Daoy (cell line): ENCODE results near the gene SLF2. TPM values are rescaled to one million over a fixed set of nuclear protein-coding genes. Genes with fewer than 3 reads are reported as not detected.

Experiments used
- DNase-seq: peaks from one replicate; pipeline ENCODE4 v3.0.0-alpha.2; 2015; ENCODE audit warnings: low read depth
- total RNA-seq: library from RNA; depleted of rRNA; stranded (reverse); fragments of >200 nt; shearing (Covaris generic); gene quantifications from 2 replicates; pipeline ENCODE4 v1.2.3, GENCODE V29; 2014

SLF2 gene
- total RNA-seq, 1 experiment from 2014 or later = 16.6 TPM

DNA sequence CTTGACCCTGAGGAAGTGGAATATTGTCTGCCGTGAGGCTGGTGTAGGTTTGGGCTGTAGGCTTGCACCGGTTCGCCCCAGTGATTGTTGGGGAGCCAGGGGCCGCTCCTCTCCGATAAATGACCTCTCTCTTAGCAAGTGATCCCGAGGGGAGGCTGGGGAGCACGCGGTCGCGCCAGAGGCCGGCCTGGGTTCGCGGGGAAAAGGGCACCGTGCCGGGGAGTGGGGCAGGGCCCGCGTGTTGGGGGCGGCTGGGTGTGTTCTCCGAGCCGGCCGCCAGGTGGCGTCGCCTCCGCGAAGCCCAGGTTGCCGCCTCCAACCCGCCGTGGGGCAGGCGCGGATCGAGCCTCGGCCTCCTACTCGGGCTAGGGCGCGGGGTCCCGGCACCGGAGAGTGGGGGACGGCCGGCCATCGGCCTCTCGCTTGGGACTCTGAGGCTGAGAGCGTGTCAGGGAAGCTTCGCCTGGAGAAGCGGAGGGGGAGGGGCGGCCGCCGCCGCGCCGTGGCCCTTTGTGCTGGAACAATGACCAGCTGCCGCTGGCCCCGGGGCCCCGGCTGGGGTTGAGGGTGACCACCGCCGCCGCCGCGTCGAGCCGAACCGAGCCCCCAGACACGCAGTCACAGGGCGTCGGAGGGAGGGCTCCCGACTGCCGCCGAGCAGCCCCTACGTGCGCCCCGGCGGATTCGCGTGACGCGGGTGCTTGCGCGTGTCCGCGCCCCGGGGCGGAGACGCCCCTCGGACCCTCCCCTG, 86.4 kb downstream of the SLF2 start:
- DNase-seq = peak; percentile 71

DNA sequence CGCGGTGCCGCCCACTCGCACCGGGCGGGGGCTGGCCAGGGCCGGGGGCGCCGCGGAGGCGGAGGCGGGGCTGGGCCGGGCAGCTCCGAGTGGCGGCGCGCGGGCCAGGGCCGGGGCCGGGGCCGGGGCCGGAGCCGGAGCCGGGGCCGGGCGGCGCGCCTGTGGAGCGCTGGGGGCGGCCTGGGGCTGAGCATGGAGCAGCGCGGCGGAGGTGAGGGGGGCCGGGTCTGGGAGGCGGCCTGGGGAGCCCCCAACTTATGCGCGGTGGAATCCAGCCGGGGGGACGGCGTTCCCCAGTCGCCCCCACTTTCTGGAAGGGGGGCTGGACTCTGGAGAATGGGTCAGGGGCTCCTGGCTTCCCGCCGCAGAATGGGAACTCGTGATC, 87.0 kb downstream of the SLF2 start, which contains the start of gene LZTS2:
Gene LZTS2 (plus strand): TSS at position 67 of the 385 bp plus-strand sequence. CDS start 2,731 bp downstream, outside the sequence.
- DNase-seq = no peak

DNA sequence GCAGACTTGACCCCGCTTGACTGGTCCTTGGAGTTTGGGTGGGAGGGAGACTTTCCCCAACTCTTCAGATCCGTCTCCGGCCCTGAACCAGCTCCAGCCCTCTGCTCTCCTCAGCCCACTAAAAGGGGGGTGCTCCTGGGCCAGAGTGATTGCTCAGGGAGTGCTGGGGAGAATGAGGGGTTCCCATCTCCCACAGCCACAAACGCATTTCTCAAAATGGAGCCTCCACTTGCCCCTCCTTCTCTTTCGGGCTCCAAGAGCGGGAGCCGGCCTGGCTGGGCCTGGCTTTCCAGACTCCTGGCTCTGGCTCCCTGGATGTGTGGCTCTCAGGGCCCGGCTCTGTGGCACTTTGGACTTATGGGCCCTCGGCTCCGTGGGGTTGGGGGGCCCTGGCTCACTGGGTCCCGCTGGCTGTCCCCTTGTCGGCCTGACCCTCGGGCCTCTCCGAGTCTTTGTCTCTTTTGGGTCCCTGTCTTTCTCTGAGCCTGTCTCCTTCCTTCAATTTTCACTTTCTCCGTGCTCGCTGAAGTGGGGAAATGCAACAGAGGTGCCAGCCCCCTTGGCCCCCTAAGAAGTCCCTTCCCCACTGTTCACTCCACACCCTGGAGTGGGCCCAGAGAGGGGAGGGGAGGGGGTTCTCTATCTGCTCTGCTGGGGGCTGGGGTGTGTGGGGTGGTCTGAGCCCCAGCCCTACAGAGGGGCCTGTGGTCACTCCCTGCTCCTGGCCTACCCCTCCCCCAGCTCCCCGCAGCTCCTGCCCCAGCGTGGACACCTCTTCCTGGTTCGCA, 87.6 kb downstream of the SLF2 start:
- DNase-seq = peak; percentile 33

DNA sequence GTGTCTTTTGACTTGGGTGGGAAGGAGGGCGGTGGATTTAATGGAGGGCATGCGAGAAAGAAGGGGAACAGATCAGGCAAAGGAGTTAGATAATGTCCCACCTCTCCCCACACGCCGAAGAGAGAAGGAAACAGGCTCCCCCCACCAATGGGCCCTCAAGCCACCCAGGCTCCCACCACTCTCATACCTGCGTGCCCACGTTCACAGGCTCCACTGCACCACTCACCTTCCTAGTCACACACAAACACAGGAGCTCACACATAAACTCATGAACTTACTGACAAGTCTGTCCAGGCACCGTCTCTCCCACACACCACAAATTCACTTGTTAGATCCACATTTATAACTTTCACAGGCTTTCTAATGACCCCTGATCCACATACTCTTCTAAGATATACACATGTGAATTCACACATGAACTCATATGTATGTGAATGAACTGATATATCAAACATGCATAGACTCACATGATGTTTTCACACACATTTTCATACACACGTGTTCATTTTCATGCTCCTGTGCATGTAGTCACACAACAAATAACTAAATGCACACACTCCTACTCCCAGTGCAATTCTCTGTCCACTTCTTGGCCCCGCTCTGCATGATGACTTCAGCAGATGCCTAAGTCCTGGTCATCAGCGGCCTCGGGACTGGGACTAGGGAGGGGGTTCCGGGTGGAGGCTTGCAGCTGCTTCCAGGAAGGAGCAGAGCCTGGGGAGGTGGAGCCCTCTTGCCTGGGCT, 88.3 kb downstream of the SLF2 start:
- DNase-seq = peak; percentile 61

DNA sequence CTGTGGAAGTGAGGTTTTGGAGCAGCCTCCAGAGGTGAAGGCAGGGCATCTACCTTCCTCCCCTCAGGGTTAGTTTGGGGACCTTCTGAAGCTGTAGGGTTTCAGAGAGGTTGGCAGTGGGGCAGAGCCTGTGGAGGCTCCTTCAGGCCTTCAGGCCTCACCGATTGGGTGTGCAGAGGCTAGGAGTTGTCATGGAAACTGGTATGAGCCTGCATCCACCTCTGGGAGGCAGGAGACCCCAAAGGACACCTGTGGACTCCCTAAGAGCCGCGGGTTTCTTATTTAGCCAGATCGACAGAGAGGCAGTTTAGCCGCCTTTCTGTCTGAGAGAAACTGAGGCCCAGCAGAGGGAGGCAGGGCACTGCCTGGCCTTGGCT, 88.9 kb downstream of the SLF2 start:
- DNase-seq = no peak

DNA sequence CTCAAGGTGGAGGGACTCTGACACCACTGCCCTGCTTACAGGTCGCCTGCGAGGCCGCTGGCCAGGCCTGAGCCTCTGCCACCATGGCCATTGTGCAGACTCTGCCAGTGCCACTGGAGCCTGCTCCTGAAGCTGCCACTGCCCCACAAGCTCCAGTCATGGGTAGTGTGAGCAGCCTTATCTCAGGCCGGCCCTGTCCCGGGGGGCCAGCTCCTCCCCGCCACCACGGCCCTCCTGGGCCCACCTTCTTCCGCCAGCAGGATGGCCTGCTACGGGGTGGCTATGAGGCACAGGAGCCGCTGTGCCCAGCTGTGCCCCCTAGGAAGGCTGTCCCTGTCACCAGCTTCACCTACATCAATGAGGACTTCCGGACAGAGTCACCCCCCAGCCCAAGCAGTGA, 89.7 kb downstream of the SLF2 start:
- DNase-seq = no peak

DNA sequence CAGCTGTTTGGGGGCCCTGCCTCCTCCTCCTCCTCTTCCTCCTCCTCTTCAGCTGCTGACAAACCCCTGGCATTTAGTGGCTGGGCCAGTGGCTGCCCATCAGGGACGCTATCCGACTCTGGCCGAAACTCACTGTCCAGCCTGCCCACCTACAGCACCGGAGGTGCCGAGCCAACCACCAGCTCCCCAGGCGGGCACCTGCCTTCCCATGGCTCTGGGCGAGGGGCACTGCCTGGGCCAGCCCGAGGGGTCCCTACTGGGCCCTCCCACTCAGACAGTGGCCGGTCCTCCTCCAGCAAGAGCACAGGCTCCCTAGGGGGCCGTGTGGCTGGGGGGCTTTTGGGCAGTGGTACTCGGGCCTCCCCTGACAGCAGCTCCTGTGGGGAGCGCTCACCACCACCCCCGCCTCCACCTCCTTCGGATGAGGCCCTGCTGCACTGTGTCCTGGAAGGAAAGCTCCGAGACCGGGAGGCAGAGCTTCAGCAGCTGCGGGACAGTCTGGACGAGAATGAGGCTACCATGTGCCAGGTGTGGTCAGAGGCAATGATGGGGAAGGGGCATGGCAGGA, 91.0 kb downstream of the SLF2 start:
- DNase-seq = no peak

DNA sequence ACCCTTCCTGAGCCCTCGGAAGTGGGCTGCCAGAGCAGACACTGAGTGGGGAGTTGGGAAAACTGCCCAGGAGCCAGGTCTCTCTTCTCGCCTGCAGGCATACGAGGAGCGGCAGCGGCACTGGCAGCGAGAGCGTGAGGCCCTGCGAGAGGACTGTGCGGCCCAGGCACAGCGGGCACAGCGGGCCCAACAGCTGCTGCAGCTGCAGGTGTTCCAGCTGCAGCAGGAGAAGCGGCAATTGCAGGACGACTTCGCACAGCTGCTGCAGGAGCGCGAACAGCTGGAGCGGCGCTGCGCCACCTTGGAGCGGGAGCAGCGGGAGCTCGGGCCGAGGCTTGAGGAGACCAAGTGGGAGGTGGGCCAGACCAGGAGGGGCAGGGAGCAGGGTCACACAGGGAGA, 92.6 kb downstream of the SLF2 start:
- no peak for DNase-seq

DNA sequence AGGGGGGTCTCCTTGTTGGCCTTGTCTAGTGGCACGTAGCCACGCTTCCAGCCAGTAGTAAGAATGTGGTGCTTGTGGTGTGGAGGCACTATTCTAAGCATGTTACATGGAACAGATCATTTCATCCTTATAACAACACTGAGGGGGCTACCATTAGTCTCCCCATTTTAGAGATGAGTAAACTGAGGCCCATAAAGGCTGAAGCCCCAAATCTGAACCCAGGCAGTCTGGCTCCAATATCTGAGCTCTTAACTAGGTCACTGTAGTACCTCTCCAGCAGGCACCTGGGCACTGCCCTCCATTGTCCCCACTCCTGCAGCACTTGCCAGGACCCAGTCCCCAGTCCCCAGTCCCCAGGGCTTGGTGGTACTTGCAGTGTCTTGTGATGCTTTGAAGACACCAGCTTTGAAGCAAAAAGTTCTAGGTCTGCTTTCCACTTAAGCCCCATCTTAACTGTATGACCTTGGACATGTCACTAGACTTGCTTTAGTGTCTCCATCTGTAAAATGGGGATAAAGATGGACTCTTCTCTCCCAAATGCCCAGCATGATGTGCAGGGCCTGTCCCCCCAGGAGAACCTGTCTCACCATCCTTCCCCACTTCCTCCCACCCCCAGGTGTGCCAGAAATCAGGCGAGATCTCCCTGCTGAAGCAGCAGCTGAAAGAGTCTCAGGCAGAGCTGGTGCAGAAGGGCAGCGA, 93.3 kb downstream of the SLF2 start:
- no peak for DNase-seq

DNA sequence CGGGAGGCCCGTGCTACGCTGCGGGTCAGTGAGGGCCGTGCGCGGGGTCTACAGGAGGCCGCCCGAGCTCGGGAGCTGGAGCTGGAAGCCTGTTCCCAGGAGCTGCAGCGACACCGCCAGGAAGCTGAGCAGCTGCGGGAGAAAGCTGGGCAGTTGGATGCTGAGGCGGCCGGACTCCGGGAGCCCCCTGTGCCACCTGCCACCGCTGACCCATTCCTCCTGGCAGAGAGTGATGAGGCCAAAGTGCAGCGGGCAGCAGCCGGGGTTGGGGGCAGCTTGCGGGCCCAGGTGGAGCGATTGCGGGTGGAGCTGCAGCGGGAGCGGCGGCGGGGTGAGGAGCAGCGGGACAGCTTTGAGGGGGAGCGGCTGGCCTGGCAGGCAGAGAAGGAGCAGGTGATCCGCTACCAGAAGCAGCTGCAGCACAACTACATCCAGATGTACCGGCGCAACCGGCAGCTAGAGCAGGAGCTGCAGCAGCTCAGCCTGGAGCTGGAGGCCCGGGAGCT, 93.9 kb downstream of the SLF2 start:
- DNase-seq = no peak

DNA sequence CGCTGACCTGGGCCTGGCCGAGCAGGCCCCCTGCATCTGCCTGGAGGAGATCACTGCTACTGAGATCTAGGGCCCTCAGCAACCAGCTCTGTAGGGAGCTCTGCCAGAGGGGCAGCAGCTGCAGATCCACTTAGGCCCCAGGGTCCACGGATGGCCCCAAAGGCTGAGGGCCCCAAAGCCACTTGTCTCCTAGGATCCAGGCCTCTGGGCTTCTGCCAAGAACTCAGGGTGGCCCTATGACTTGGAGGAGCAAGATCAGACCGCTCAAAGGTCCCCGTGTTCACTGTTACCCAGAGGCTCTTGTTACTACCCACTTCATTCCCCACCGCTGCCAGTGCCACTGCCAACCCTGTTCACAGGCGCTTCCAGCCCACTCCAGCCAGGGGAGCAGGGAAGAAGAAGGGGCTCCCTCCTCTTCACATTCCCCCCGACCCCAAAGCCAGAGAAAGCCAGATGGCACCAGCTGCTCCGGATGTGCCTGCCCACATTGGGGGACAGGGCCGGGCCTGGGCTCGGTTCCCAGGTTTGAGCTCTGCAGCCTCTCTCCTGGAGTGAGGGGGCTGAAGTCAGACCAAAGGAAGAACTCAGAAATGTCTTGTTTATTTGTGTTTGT, 94.4 kb downstream of the SLF2 start:
- DNase-seq = no peak

DNA sequence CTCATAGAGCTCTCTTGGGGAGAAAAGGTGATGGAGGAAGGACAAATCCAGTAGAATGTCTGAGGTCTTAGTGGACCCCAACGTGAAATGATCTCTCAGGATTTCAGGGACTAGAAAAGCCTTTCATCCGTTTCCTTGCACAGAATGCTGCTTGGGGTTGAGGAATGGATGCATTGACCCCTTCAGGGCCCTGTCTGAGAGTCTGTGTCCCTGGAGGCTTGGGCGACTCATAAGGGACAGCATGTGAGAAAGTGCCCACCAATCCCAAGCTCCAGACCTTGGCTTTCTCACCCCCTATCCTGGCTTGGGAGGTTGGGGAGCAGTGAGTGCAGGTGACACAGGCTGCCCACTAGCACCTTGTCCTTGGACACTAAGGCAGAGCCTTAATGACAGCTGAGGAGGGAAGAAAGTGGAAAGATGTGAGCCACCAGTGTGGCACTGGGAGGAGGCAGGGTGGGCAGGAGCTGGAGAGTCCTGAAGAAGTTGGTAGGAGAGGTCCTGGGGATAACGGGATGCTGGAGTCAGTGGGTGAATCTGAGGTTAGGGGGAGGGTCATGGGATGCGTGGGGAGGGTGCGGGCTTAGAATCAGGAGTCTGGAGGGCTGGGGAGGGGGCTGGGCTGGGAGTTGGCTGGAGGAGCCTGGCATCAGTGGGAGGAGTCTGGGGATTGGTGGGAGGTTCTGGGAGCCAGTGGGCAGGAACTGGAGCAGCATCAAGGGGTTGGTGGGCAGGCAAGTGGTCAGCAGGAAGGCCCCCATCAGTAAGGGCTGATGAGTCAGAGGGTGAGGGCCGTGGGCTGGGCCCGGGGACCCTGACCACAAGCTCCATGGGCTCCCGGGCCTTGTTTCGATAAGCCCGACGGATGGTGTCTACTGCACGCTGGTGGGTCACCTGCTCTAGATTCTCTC, 95.4 kb downstream of the SLF2 start:
- DNase-seq = no peak

DNA sequence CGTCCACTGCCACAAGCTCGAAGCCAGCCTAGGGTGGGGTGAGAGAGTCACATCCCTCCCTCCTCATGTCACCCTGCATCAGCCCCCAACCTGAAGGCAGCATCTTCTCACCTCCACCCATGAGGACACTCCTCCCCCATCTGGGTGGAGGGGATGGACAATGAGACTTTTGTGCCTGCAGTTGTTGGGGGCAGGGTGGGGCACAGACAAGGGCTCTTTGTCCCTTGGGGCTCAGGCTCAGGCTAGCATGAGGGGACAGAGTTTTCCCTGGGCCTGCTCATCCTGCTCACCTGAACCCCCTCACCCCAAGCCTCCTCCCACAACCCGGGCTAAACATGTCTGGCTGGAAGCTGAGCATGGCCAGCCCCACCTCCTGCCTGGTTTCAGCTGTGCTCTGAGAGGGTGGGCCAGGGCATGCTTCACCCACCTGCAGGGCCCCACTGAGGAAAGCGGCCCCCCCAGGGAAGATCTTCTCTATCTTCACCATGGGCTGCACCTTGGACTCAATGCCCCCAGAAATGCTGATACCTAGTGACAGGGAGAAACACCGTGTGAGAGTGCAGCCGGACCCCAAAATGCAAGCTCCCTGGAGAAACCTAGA, 96.2 kb downstream of the SLF2 start:
- DNase-seq = no peak

DNA sequence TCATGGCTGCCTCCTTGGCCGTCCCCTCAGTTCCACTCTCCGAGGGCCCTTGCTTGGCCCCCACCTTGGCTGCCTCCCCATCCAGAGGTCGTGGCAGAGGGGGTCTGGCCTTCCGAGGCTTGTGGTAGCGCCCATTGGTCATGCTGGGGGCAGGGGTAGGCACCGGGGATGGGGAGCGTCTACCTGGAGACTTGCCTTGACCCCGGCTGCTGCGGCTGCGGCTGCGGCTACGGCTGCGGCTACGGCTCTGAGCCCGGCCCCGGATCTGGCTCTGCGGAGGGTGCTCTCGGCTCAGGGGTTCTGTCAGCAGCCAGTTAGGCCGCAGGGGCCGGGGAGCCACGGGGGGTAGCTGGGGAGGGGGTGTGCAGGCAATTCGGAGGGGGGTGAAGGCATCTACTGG, 97.6 kb downstream of the SLF2 start:
- no peak for DNase-seq

DNA sequence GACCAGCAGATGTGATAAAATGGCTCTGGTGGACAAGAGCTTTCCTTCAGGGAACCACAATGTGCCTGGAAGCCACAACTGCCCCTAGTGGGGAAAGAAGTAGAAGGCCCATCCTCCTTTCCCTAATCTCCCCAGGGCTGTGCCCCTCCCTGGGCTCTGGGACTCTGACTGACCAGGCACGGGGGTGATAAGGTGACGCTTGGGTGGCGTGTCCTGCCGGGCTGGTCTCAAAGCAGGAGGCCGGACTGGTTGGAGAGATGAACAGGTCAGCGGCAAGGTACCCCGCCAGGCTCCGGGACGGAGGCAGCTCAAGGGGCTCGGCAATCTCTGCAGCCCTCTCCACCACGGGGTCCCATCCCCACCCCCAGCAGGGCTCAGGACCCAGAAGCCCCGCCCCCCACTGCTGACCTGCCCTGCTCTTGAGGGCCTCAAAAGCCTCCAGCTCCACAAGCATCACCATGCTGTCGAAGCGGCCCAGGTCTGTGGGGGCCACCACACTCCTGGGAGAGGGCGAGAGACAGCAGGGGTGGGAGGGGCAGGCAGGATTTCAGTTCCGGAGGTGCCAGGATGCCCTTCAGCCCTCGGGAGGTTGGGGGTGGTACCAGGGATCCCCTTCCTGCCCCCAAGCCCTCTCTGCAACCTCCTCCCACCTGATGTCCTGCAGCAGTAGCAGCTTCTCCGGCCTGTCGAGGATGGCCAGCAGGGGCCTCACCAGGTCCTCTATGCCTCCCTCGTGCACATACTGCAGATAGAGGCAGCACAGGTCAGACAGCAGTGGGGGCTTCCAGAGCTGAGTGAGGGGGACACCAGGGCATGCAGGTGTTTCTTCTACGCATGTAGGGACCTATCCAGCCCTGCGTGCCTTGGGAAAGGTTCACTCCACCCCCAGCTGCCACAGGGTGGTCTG, 99.0 kb downstream of the SLF2 start:
- DNase-seq = no peak

DNA sequence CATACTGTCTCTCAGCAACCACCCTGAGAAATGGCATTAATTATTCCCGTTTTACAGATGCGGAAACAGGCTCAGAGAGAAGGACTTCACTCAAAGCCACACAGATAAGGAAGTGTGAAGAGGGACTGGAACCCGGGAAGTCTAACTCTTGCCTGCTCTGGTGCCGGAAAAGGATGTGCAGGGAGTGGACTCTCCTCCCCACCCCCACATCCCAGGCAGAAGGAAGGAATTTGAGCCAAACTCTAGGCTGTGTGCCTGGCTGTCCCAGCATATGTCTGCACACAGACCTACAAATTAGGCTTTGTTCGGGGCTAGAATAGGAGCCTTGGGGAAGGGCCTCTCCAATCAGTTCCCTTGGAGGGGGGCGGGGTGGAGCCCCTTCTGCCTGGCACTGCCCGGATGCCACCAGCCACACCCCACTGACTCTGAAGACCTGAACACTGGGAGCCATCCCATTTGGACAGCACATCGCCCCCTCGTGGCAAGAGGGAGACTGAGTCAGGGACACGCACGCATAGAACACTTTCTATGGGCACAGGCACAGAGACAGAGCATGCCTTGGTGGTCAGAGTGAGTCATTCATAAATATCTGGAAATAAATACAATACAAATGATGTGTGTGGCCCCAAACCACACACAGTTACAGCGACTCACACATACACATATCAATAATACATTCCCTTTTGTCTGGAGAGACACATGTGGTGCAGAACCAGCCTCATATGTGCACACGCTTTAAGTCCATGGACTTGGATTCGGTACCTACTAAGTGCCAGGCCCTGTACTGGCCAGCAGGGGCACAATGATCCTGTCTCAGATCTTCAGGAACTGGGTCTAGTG, 100.0 kb downstream of the SLF2 start:
- peak; percentile 90 for DNase-seq

DNA sequence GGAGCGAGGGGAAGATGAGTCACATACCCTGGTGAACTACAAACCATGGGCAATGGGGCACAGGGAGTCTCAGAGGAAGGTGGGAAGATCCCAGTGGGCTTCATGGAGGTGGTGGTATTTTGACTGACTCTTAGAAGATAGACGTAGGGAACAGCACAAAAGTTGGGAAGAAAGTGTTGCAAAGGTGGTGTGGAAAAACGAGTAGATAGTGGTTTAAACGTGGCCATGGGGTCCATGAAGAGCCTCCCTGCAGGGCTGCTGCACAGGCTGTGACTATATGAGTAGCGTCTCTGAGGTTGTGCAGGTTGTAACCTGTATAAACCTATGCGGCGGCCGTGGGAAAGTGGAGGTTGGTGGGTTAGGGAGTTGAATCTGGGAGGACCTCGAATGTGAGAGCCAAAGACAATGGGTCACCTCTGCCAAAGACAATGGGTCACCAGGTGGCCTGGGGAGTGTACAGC, 100.6 kb downstream of the SLF2 start:
- DNase-seq = no peak
